ENCODE results near the gene NRBP1. TPM values are rescaled to one million over a fixed set of nuclear protein-coding genes. Genes with fewer than 3 reads are reported as not detected.
A peak's percentile ranks its signal among the peaks of the same experiment; 100 is the strongest.

NRBP1 gene
- 10 to 100 TPM; 74.8 to 96.0 (median 85.8) TPM for total RNA-seq

- intact Hi-C loops (cut with DNase I): loop anchor here (2.0 to 5.0 kb wide), 2 partner anchors 20 to 59 kb away; partner anchors contain the start of genes IFT172 and PPM1G
- H3K27ac ChIP-seq (replicated peaks in 1 of 4): peak within 1 kb of the TSS; percentile 99 to 100 (median 99)
These were observed at the start of gene NRBP1 for GRCh38 chr2:27428213-27428977. Gene NRBP1 (plus strand): TSS chr2:27428631. CDS start chr2:27433274, 4,643 bp downstream.

GRCh38 chr2:27378809-27379290, 49.6 kb upstream of the NRBP1 start:
- TF ChIP-seq POLR2AphosphoS5 (IDR thresholded peaks at IDR 0.05) (no peak), POLR2A (IDR thresholded peaks at IDR 0.05; ENCODE audit: low read depth) (no peak), CTCF (IDR thresholded peaks at IDR 0.05) (no peak), EP300 (IDR thresholded peaks at IDR 0.05) (no peak)
- Histone ChIP-seq H3K36me3 (peaks cover 44 to 75% (median 73%) of the 10 kb centered on the region in 4 donors), H3K27me3 (no peaks in the 10 kb centered on the region), H3K9me3 (no peaks in the 10 kb centered on the region), H3K4me3 (no peak overlapping the region), H3K27ac (replicated peaks in 1 of 4) (peak overlapping the region in 3 of 4 donors; percentile 85 to 93 (median 90)), H3K4me1 (peaks cover 19 to 47% (median 28%) of the 10 kb centered on the region in 4 donors)
- no peak for DNase-seq (ENCODE audit: extremely low spot score)
- intact Hi-C loops (cut with DNase I): loop anchor here (10.0 kb wide), 1 partner anchor 164 kb away; the partner anchor contains the start of genes ATRAID, CAD and SLC5A6
- 80% methylated on average over 5 of the region's 9 CpGs for WGBS

More at GRCh38 chr2:27428213-27428977, at the start of gene NRBP1:
- no peaks in the 10 kb centered on the region for H3K9me3 ChIP-seq
- DNase-seq (ENCODE audit: extremely low spot score): peak; percentile 98
- peak; percentile 94 to 96 for TF ChIP-seq POLR2AphosphoS5 (IDR thresholded peaks at IDR 0.05)
- peak; percentile 94 for TF ChIP-seq POLR2A (IDR thresholded peaks at IDR 0.05; ENCODE audit: low read depth)
- no peak for TF ChIP-seq EP300 (IDR thresholded peaks at IDR 0.05)
- TF ChIP-seq CTCF (IDR thresholded peaks at IDR 0.05): no peak
- peak within 1 kb of the TSS; percentile 97 to 100 (median 98) for H3K4me3 ChIP-seq
- 0% methylated on average over 11 of the region's 75 CpGs for WGBS
- H3K27me3 ChIP-seq: no peaks in the 10 kb centered on the region
- peaks cover 0 to 9% (median 5%) of the 10 kb centered on the region in 4 donors for H3K36me3 ChIP-seq
- H3K4me1 ChIP-seq: peaks cover 35 to 51% (median 46%) of the 10 kb centered on the region in 4 donors

GRCh38 chr2:27379383-27379835, 49.0 kb upstream of the NRBP1 start:
- H3K4me3 ChIP-seq: peak overlapping the region; percentile 69 to 92 (median 77)
- peaks cover 19 to 45% (median 28%) of the 10 kb centered on the region in 4 donors for H3K4me1 ChIP-seq
- H3K9me3 ChIP-seq: no peaks in the 10 kb centered on the region
- TF ChIP-seq POLR2A (IDR thresholded peaks at IDR 0.05; ENCODE audit: low read depth): no peak
- TF ChIP-seq CTCF (IDR thresholded peaks at IDR 0.05): no peak
- TF ChIP-seq POLR2AphosphoS5 (IDR thresholded peaks at IDR 0.05): no peak
- no peak for TF ChIP-seq EP300 (IDR thresholded peaks at IDR 0.05)
- no peaks in the 10 kb centered on the region for H3K27me3 ChIP-seq
- intact Hi-C loops (cut with DNase I): loop anchor here (10.0 kb wide), 1 partner anchor 165 kb away; the partner anchor contains the start of genes ATRAID, CAD and SLC5A6
- 81% methylated on average over 2 of the region's 2 CpGs for WGBS
- peaks cover 39 to 75% (median 73%) of the 10 kb centered on the region in 4 donors for H3K36me3 ChIP-seq
- DNase-seq (ENCODE audit: extremely low spot score): no peak
- H3K27ac ChIP-seq (replicated peaks in 1 of 4): peak overlapping the region; percentile 85 to 93 (median 88)

GRCh38 chr2:27379836-27380625, 48.4 kb upstream of the NRBP1 start:
- DNase-seq (ENCODE audit: extremely low spot score): no peak
- intact Hi-C loops (cut with DNase I): loop anchor here (10.0 kb wide), 1 partner anchor 165 kb away; the partner anchor contains the start of genes ATRAID, CAD and SLC5A6

More at GRCh38 chr2:27379836-27380625, 48.4 kb upstream of the NRBP1 start:
- no peaks in the 10 kb centered on the region for H3K9me3 ChIP-seq
- H3K4me1 ChIP-seq: peaks cover 19 to 45% (median 28%) of the 10 kb centered on the region in 4 donors
- H3K27ac ChIP-seq (replicated peaks in 1 of 4): peak overlapping the region; percentile 85 to 93 (median 88)
- under 1% methylated on average over 18 of the region's 35 CpGs for WGBS
- TF ChIP-seq POLR2AphosphoS5 (IDR thresholded peaks at IDR 0.05) (peak in 1 of 2 donors; percentile 49), POLR2A (IDR thresholded peaks at IDR 0.05; ENCODE audit: low read depth) (no peak)
- H3K36me3 ChIP-seq: peaks cover 39 to 75% (median 73%) of the 10 kb centered on the region in 4 donors
- H3K27me3 ChIP-seq: no peaks in the 10 kb centered on the region
- H3K4me3 ChIP-seq: peak overlapping the region; percentile 69 to 92 (median 77)

All from esophagus muscularis mucosa (tissue), 4 donors.